COLO668 (cell line): Measurements from ENCODE around the gene CXCL9.
"Not testable (repeated sequence)": the region's sequence is repeated elsewhere in the genome, so short reads cannot be mapped to it uniquely, and the experiment has no call there.

ENCODE experiments used
- DNase-seq: peaks from one replicate; lab custom pipeline; 2025; ENCODE audit not compliant: unreplicated experiment; lab: John Stamatoyannopoulos, UW

CXCL9 gene

GRCh38 chr4:76012388-76012801 lies 5.1 kb upstream of the CXCL9 start:
- DNase-seq: no peak

GRCh38 chr4:76011700-76012387 lies 4.5 kb upstream of the CXCL9 start:
- no peak for DNase-seq

- DNase-seq: no peak
Measured at GRCh38 chr4:76011018-76011670, 3.8 kb upstream of the CXCL9 start.

- DNase-seq: no peak
Measured at GRCh38 chr4:76010576-76010975, 3.3 kb upstream of the CXCL9 start.

- no peak for DNase-seq
Measured at GRCh38 chr4:76009311-76009710, 2.0 kb upstream of the CXCL9 start.

- DNase-seq: no peak
Measured at GRCh38 chr4:76003620-76004019, 3.7 kb downstream of the CXCL9 start.

- no peak for DNase-seq
Measured at GRCh38 chr4:76003035-76003434, 4.3 kb downstream of the CXCL9 start.

GRCh38 chr4:76002176-76002575 lies 5.1 kb downstream of the CXCL9 start:
- no peak for DNase-seq

- no peak for DNase-seq
Measured at GRCh38 chr4:76001700-76002099, 5.6 kb downstream of the CXCL9 start.

GRCh38 chr4:76000279-76000678 lies 7.0 kb downstream of the CXCL9 start:
- DNase-seq: no peak

GRCh38 chr4:75998525-75999147 lies 8.7 kb downstream of the CXCL9 start:
- not testable (repeated sequence) for DNase-seq

- DNase-seq: no peak
Measured at GRCh38 chr4:75997946-75998345, 9.4 kb downstream of the CXCL9 start.

GRCh38 chr4:75997081-75997480 lies 10.2 kb downstream of the CXCL9 start:
- DNase-seq: no peak

GRCh38 chr4:75995727-75996126 lies 11.6 kb downstream of the CXCL9 start:
- DNase-seq: no peak

- DNase-seq: no peak
Measured at GRCh38 chr4:75992462-75992861, 14.8 kb downstream of the CXCL9 start.

- DNase-seq: no peak
Measured at GRCh38 chr4:75989846-75990528, 17.3 kb downstream of the CXCL9 start.

GRCh38 chr4:75985116-75985515 lies 22.2 kb downstream of the CXCL9 start:
- DNase-seq: no peak

GRCh38 chr4:75980576-75980975 lies 26.7 kb downstream of the CXCL9 start:
- DNase-seq: no peak

- DNase-seq: no peak
Measured at GRCh38 chr4:75976177-75976576, 31.1 kb downstream of the CXCL9 start.

- DNase-seq: no peak
Measured at GRCh38 chr4:75973766-75974165, 33.5 kb downstream of the CXCL9 start.

GRCh38 chr4:75968084-75968483 lies 39.2 kb downstream of the CXCL9 start:
- no peak for DNase-seq

GRCh38 chr4:75963558-75963957 lies 43.8 kb downstream of the CXCL9 start:
- DNase-seq: no peak
